ENCODE results near the gene ZNHIT2. TPM values are rescaled to one million over a fixed set of nuclear protein-coding genes. Genes with fewer than 3 reads are reported as not detected.

The ZNHIT2 gene
- 6.5 and 7.3 TPM in 2 replicates for total RNA-seq

GRCh38 chr11:65117206-65118096 is at the start of gene ZNHIT2:
TSS of gene ZNHIT2 (minus strand) at chr11:65117701. CDS start at chr11:65117653, 48 bp downstream.

GRCh38 chr11:65134240-65134951 is 16.9 kb upstream of the ZNHIT2 start, which contains the start of gene SYVN1:
TSS of gene SYVN1 (minus strand) at chr11:65134519. CDS start at chr11:65133601, 918 bp downstream.

DNA sequence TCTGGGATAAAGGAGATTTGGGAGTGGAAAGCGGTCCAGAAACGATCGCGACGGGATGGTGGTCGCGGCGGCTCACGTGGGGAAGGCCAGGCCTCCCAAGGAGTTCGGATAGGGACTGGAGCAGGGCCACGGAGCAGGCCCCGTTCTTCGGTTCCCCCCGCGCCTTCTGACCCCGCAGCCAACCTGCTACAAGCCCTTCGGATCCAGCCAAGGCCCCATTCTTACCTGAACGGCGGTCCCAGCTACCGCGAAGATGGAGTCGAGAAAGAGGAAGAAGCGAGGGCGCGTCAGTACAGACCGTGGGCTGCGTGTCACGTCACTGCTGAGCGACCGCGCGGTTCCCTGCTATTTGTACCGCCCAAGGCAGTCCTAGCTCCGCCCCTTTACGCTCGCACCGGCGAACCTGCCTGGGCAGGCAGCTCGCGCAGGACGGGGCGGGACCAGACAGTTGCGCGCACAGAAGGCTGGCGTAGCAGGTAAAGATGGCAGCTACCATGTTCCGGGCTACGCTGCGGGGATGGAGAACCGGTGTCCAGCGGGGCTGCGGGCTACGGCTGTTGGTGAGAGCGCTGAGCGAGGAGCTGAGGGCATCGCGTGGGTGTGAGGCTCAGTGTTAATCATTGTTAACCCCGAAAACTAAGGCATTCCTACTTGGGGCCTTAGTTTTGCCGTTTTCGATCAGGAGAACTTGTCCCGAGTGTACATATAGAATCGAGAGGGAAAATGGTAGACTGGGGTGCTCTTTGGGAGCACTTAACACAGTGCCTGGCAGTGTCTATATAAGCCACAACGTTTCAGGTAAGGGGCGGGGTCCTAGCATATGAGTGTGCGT is 4.6 kb upstream of the ZNHIT2 start, which contains the start of the genes FAU and MRPL49:
TSS of gene FAU (minus strand) at position 270 of the 832 bp plus-strand sequence. CDS start 321 bp downstream, outside the sequence.
TSS of gene MRPL49 (plus strand) at position 457 of the 832 bp plus-strand sequence. CDS start at position 483, 26 bp downstream.

GRCh38 chr11:65111744-65112545 is 5.6 kb downstream of the ZNHIT2 start, which contains the start of gene TM7SF2:
TSS of gene TM7SF2 (plus strand) at chr11:65111872. CDS start at chr11:65112016, 144 bp downstream.

GRCh38 chr11:65095974-65096806 is 21.3 kb downstream of the ZNHIT2 start, which contains the start of gene VPS51:
TSS of gene VPS51 (plus strand) at chr11:65096214. CDS start at chr11:65096251, 37 bp downstream.

GRCh38 chr11:65083834-65084597 is 33.5 kb downstream of the ZNHIT2 start, which contains the start of the genes CDCA5 and ZFPL1:
TSS of gene CDCA5 (minus strand) at chr11:65084040. CDS start at chr11:65083978, 62 bp downstream.
TSS of gene ZFPL1 (plus strand) at chr11:65084222. CDS start at chr11:65084699, 477 bp downstream.

Other genes with a start within 250 kb of the ZNHIT2 start
- 40.4 and 211 TPM in 2 replicates for gene EHD1, start 239.1 kb downstream of the ZNHIT2 start, total RNA-seq
- 12.5 and 14.9 TPM in 2 replicates for gene ATG2A, start 200.5 kb downstream of the ZNHIT2 start, total RNA-seq
- gene PPP2R5B, start 193.0 kb downstream of the ZNHIT2 start, total RNA-seq = 16.0 and 21.0 TPM in 2 replicates
- gene GPHA2, start 181.8 kb downstream of the ZNHIT2 start, total RNA-seq = not detected in 2 replicates
- gene MAJIN, start 145.6 kb downstream of the ZNHIT2 start, total RNA-seq = under 0.01 TPM in 1 of 2 replicates, not detected in the other
- under 0.01 and 0.51 TPM in 2 replicates for gene BATF2, start 120.7 kb downstream of the ZNHIT2 start, total RNA-seq
- 73.7 and 76.6 TPM in 2 replicates for gene ARL2, start 103.5 kb downstream of the ZNHIT2 start, total RNA-seq
- gene SNX15, start 90.3 kb downstream of the ZNHIT2 start, total RNA-seq = 3.0 and 10.7 TPM in 2 replicates
- 6.9 and 7.1 TPM in 2 replicates for gene SAC3D1, start 76.5 kb downstream of the ZNHIT2 start, total RNA-seq
- gene NAALADL1, start 59.1 kb downstream of the ZNHIT2 start, total RNA-seq = 17.3 and 19.9 TPM in 2 replicates
- gene CDCA5, start 33.7 kb downstream of the ZNHIT2 start, total RNA-seq = 1.8 and 6.0 TPM in 2 replicates
- 23.5 and 33.7 TPM in 2 replicates for gene ZFPL1, start 33.5 kb downstream of the ZNHIT2 start, total RNA-seq
- gene VPS51, start 21.5 kb downstream of the ZNHIT2 start, total RNA-seq = 108 and 163 TPM in 2 replicates
- gene TM7SF2, start 5.8 kb downstream of the ZNHIT2 start, total RNA-seq = 12.2 and 17.0 TPM in 2 replicates
- gene FAU, start 4.4 kb upstream of the ZNHIT2 start, total RNA-seq = 104 and 213 TPM in 2 replicates
- gene MRPL49, start 4.6 kb upstream of the ZNHIT2 start, total RNA-seq = 44.0 and 47.2 TPM in 2 replicates
- gene SYVN1, start 16.8 kb upstream of the ZNHIT2 start, total RNA-seq = 25.2 and 38.0 TPM in 2 replicates
- gene SPDYC, start 52.5 kb upstream of the ZNHIT2 start, total RNA-seq = not detected in 2 replicates
- gene CAPN1, start 64.2 kb upstream of the ZNHIT2 start, total RNA-seq = 52.6 and 180 TPM in 2 replicates
- gene POLA2, start 144.3 kb upstream of the ZNHIT2 start, total RNA-seq = 1.5 and 7.9 TPM in 2 replicates
- 20.8 and 23.7 TPM in 2 replicates for gene CDC42EP2, start 197.2 kb upstream of the ZNHIT2 start, total RNA-seq
- 38.3 and 53.9 TPM in 2 replicates for gene DPF2, start 216.2 kb upstream of the ZNHIT2 start, total RNA-seq
- gene TIGD3, start 237.1 kb upstream of the ZNHIT2 start, total RNA-seq = 0.05 and 0.30 TPM in 2 replicates

Data from smooth muscle cell of the umbilical artery (primary cell).